ENCODE measurements around the gene C20orf141.
"Not testable (repeated sequence)": the region's sequence is repeated elsewhere in the genome, so short reads cannot be mapped to it uniquely, and the experiment has no call there.

Gene C20orf141

DNA sequence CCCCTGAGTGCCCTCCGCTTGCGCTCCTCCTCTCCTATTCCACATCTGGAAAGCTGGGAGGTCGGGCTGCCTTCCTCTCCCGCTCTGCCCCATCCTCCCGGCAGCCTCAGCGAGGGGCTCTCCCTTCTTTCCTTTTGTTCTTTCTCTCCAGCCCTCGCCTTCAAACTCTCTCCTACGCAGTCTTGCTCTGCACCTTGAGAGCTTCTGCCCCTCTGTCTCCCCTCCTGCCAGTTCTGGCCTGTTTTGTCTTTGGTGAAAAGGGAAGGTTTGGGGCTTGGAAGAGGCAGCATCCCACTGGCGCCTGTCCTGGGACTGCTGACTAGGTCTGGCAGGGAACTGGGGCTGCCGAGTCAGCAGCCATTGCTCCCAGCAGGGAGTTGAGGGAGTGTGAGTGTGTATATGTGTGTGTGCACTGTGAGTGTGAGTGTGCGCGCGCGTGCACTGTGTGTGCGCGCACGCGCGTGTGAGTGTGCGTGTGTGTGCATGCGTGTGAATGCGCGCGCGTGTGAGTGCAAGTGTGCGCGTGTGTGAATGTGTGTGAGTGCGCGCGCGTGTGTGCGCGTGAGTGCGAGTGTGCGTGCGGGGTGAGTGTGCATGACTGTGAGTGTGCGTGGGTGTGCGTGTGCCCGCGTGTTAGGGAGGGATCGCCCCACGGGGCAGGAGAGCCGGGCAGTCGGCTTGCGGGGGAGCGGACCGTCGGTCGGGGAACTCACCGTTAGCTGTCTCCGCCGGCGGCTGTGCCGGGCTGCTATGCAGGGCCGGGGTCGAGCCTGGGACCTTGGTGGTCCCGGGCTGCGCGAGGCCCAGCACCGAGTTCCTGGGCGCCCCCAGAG, 14.9 kb upstream of the C20orf141 start:
- DNase-seq, result no peak

DNA sequence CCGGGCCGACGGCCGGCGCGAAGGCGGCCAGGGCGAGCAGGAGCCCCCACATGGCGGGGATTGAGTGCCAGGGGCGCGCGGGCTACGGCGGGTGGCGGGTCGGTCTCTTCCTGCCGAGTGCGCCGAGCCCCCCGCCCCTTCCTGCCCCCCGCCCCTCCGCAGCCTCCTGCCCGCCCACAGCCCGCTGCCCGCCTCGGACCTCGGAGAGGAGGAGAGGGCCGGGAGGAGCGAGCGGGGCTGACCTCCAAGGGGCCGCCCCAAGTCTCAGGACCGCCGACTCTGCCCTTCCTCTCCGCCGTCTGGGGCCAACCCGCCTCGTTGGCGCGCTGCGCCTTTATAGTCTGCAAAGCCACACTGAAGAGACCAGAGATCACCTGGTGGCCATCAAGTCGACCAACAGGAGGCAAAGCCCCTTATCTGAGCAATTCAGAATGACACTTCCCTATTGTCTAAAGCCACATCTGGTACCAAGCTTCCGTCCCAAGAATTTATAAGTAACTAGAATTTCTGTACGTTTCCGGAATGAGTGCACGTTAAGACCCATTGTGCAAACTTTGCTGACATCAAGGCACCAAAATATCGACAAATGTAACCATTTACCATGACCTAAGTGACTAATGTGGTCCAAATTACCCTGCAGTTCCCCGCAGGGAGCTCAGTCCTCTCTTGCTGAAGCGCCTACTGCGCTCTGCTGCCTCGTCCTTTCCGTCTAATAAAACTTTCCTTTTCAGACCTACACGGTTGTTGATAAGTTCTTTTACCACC, 14.1 kb upstream of the C20orf141 start, which contains the start of gene CPXM1:
Gene CPXM1, minus strand, starts transcription at position 107 of the 765 bp plus-strand sequence. Its CDS starts 55 bp downstream, at position 52.
- DNase-seq, result no peak

DNA sequence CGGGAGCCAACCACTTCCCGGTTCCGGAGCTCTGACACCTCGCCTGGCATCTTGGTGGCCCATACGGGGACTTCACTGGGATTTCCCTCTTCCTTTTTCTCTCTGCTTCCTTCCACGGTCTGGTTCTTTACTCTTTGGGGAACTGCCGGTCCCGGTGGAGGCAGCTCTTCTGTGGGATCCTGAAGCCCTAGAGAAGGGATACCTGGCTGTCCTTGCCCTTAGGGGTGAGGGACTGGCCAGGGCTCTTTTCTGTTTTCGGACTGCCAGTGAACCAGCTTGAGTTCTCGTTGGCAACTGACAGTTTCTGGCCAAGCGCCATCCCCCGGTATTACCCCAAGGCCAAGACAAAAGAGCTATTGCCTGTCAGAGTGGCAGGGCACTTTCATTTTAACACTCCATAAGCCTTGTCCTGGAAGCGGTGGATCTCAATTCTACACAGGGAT, 13.5 kb upstream of the C20orf141 start:
- DNase-seq, result no peak

DNA sequence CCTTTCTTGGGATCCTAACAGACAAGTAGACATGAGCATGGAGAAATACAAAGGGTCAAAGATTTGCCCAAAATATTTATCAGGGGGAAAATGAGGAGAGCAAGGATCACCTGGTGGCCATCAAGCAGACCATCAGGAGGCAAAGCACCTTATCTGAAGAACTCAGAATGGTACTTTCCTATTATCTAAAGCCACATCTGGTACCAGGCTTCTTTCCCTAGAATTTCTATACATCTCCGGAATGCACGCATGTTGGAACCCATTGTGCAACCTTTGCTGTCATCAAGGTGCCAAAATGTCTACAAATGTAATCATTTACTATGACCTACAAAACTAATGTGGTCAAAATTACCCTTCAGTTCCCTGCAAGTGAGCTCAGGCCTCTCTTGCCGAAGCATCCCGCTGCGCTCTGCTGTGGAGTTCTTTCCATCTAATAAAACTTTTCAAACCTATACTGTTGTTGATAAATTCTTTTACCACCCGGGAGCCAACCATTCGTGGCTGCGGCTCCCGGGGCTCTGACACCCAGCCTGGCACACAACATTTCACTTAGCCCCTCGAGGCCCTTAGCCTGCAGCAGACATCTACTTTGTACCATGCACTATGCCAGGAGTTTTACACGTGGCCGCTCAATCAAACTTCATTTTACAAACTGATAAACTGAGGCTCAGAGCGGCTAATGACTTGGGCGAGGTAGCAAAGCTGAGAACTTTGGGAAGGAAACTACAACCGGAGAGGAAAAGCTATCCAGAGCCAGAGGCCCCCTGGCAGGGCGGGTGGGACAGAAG, 10.6 kb upstream of the C20orf141 start:
- no peak for DNase-seq

DNA sequence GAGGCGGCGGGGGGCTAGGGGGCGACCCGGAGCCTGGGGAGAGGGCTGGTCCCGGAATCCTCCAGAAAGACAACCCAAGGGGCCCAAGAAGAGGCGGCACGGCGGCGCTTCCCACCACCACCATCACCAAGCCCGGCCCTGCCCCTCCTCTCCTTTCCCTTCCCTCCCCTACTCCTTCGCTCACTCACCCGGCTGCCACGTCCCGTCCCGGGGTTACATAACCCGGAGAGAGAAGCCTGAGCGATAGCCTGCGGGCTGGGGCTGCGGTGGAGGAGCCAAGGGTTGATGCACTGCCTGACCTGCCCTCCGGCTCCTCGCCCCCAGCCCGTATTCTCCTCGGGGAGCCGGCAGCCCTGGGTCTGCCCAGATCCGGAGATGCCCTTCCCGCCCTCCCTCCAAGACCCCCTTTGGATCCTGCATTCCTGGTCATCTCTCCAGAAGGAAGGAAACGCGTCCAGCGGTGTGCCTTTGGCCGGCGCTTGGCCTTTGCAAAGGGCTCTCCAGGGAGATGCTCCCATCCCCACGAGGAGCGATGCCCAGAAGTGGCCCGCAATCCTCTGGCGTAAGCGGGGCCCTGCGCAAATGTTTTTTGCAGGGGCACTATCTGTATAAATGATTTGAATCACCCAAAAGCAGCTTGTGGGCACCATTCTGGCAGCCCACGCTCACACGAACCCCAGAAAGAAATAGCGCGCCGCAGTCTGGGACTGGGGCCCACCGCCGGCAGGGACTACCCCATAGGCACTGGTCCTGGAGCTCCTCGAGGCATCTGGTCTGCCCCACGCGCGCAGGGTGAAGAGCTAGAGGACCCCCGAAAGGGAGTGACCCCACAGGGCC, 9.7 kb upstream of the C20orf141 start:
- DNase-seq, result no peak

DNA sequence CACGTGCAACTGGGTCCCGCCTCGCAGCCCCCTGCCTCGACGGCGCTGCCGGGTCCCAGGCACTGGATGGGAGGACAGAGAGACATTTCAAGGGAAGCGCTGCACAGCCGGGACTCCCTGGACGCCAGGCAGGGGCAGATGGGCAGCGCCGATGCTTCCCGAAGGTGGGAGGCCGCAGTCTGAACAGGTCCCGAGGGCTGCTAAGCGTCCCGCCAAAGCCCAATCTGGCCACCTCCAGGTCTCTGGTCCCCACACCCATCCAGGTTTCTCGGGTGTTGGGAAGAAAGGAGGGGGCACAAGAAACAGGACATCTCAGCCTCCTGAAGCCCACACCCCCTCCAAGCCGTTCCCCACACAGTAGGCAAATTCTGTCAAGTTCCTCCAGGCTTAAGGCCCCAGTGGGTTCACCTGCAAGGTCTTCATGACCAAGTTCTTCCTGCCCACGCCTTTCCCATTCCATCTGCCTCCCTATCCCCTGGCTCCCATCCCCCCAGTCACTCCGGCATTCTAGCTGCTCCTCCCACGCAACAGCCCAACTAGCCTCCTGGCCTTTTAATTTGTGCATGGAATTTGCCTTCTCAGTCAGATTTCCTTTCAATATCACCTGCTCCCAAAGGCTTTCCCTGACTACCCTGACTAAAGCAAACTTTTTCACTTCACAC, 9.0 kb upstream of the C20orf141 start:
- no peak for DNase-seq

DNA sequence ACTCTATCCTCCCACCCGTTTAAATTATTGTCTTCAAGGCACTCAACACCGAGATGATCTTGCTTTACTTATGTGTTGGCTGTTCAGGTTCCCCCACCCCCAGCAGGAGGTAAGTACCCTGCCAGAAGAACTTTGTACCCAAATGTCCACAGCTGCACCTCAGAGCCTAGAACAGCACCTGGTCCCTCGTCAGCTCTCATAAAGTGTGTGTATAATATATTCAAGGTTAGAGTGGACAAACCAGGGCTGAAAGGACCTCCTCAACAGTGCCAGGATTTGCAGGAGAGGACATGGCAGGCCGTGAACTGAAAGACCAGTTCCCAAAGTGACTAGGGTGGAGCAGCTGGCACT, 8.5 kb upstream of the C20orf141 start:
- DNase-seq, result no peak

DNA sequence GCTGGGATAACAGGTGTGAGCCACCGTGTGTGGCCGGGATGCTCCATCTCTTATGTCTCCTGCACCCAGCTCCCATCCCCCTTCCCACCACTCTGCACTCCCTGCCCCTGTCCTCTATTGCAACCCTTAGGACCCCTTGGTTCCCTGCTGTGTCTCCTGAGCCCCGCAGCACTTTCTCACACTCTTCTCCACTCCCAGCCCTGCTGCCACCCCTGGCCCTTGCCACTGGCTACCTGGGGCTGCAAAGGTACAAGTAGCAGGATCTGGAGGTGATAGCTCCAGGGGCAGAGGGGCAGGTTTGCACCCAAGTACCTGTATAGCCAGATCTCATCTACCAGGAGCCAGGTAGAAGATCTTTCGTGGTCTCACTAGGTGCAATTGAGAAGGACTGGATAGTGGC, 7.8 kb upstream of the C20orf141 start:
- no peak for DNase-seq

DNA sequence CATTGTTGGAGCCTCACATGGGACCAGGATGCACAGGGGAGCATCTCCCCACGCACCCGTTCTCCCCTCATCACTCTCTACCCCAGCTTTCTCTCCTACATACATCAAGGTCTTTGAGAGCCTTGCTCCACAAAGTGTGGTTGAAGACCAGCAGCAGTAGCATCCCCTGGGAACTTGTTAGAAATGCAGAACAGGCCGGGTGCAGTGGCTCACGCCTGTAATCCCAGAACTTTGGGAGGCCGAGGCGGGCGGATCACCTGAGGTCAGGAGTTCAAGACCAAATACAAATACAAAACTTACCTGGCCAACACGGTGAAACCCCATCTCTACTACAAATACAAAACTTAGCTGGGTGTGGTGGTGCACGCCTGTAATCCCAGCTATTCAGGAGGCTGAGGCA, 6.9 kb upstream of the C20orf141 start:
- not testable (repeated sequence) for DNase-seq

DNA sequence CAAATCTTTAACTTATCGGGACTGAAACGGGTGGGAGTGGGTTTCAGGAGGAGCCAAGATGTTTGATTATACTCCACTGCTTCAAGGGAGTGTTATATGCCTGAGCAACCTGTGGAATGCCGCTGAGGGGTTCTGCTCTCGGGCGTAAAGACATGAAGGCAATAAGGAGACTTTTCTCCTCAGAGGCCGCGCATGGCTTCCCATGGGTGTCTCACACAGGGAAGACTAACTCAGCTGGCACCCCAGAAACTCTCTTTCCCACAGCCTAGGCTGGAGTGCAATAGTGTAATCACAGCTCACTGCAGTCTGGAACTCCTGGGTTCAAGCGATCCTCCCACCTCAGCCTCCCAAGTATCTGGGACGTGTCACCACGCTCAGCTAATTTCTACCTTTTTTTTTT, 5.1 kb upstream of the C20orf141 start:
- no peak for DNase-seq

DNA sequence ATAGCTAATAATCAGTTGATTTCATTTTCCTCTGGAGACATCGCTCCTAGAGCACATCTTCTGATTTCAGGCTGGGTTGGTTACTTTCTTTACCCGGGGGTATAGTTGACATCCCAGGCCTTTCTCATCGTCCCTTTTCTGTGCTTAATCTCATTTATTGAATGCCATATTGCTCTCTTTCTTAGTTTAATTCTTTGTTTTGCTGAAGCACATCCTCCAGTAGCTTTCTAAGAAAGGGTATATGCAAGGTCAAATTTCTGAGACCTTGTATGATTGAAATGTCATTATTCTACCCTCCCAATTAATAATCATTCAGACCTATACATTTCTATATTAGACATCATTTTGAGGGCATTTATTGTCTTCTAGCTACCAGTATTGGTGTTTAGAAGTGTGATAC, 2.6 kb upstream of the C20orf141 start:
- no peak for DNase-seq

DNA sequence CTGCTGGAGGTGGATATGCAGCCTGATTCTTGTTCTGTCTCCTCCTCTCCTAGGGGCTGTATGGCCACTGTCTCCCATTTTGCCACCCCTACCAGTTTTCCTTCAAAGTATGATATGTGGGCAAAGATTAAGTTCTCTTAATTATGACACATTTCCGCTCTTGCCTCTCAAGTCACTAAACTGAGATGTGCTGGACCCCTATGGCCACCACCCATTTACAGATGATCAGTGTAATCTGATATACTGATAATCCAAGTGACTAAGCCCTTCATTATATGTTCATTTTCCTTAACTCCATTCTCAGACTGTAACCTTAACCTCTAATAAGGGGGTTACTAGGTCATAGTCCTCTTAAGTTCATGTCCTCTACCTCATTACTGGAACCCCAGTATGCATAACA, 711 bp upstream of the C20orf141 start:
- no peak for DNase-seq

DNA sequence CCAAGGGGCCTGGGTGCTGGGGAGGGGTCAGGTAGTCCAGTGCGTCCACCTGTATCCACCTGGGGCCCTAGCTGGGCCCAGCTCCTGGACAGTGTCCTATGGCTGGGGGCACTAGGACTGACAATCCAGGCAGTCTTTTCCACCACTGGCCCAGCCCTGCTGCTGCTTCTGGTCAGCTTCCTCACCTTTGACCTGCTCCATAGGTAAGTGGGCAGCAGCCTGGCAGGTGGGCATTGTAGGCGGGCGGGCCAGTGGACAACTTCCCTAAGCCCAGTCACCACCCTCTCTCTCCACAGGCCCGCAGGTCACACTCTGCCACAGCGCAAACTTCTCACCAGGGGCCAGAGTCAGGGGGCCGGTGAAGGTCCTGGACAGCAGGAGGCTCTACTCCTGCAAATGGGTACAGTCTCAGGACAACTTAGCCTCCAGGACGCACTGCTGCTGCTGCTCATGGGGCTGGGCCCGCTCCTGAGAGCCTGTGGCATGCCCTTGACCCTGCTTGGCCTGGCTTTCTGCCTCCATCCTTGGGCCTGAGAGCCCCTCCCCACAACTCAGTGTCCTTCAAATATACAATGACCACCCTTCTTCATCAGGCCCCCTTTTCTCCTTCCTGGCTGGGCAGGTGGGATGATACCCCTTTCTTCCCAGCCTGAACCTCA, 584 bp downstream of the C20orf141 start:
- DNase-seq, result no peak

DNA sequence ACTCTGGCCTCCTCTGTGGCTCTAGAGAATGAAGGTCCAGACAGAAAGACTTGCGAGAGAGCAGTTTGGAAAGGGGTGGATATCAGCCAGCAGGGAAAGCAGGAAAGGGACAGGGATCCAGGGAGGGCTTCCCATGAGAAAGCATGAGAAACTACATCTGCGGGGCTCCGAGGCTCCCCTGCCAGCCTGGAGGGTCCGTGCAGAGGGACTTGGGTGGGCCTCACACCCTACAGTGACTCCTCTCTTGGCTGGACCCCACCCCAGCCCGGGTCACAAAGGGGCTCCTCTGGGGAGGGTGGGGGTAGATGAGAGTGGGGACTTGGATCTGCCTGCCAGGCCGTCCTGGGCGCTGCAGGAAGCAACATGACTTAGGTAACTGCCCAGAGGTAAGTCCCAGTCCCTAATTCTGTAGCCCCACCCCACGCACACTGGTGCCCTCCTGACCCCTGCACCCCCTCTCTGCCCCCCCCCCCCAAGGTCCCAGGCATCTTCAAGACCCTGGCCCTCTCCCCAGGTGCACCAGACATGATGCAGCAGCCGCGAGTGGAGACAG, 1.3 kb downstream of the C20orf141 start, which contains the start of gene TMEM239:
Gene TMEM239, plus strand, starts transcription at position 335 of the 553 bp plus-strand sequence. Its CDS starts 191 bp downstream, at position 526.
- DNase-seq, result no peak

DNA sequence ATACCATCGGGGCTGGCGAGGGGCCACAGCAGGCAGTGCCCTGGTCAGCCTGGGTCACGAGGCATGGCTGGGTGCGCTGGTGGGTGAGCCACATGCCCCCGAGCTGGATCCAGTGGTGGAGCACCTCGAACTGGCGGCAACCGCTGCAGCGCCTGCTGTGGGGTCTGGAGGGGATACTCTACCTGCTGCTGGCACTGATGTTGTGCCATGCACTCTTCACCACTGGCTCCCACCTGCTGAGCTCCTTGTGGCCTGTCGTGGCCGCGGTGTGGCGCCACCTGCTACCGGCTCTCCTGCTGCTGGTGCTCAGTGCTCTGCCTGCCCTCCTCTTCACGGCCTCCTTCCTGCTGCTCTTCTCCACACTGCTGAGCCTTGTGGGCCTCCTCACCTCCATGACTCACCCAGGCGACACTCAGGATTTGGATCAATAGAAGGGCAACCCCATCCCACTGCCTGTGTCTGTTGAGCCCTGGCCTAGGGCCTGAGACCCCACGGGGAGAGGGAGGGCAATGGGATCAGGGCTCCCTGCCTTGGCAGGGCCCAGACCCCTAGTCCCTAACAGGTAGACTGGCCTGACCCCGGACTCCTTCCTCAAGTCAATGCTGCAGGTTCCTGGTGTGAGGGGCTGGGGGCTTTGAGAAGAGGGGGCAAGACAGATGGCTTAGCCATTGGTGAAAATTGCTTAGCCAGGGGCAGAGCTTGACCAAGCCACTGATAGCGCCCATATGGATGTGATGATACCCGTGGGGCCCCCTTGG, 2.0 kb downstream of the C20orf141 start:
- no peak for DNase-seq

DNA sequence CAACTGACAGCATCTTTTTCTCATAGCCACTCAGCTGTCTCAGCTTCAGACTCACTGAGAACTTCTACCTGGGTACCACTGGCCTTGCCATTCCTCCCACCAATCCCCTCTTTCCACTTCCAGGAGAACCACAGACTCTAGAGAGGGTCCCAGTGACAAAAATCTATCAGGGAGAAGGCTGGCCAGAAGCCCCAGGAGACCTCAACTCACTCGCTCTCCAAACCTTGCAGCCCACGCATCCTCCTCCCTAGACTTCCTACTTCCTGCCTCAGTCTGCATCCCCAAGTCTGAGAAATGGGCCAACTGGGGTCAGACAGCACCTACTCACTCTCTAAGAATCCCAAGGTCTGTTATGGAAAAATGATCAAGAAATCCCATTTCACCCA, 2.5 kb downstream of the C20orf141 start:
- DNase-seq, result no peak

DNA sequence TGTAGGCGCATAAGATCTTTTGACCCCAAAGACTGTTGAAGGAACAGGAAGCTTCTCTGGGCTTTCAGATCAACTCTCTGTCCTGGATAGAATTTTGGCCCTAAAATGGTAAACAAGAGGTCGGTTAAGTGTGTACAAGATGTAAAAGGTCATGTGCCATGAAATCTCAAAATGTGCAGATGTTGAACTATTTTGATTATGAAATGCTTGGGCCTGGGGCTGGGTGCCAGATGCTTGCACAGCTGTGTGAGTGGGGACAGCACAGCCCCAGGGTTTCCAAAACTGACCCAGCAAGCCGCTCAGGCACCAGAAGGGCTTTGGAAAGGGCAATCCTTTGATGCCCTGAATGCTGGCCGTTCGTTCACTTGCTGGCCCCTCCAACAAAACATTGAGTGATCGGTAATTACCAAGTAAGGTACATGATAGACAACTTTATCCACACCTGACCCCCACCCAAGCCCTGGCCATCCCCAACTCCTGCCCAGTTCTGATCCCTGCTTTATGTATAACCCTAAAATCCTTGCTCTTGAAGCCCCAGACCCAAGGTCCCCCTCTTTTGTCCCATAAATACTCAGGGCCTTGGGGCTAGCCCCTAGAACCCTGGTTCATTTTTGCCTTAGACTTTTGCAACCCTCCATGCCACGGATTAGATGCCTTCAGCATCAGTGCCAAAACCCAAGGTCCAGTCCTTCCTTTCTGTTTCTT, 3.3 kb downstream of the C20orf141 start:
- DNase-seq, result no peak

DNA sequence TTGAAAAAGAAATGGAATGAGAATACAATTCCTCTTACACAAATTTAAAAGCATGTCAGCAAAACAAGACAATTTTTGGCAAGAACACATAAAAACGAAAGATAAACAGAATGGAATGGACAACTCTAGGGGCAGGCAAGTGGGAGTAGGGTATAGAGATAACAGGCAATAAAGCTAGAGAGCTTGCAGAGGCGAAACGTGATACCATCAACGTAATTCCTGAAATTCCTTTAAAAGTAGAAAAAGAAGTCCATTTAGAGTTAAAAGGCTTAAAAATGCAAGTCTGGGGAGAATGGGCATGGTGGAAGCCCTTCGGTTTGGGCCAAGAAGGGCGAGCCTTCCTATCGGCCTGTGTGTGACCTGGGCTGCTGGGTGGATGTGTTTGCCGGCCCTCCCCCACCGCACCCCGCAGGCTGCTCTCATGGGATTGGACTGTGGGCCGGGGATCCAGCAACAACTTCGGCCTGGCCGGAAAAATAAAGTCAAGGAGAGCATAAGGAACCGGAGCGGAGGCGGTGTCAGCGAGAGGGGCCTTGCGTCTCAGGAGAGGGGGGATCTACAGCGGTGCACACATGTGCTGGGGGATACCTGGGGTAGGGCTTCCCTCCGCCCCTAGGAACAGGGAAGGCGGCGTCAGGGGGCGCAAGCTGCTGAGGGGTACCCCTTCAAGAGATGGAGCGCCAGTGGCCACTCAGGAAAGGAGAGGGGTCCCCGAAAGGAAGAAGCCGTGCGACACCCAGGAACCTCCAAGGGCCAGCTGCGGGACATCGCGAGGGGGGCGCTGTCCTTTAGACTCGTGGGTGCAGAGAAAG, 5.5 kb downstream of the C20orf141 start:
- no peak for DNase-seq
